PFSK-1 (cell line): ENCODE data around the gene SDK1.

Experiments used
- FOXP2 ChIP-seq: optimal IDR thresholded peaks from 2 replicates; pipeline ENCODE3; 2011; ENCODE audit warnings: borderline replicate concordance, control low read depth, inconsistent platforms; ENCODE audit not compliant: insufficient read depth; ENCODE audit errors: extremely low read length, extremely low read depth
- POLR2AphosphoS5 ChIP-seq: IDR thresholded peaks from 2 replicates; pipeline ENCODE4 v1.6.1; 2012; ENCODE audit warnings: low read depth, mild to moderate bottlenecking, control low read depth, low read length, moderate library complexity
- SIN3A ChIP-seq: IDR thresholded peaks from 2 replicates; pipeline ENCODE4 v1.6.1; 2012; ENCODE audit warnings: mild to moderate bottlenecking, low read length, moderate library complexity, borderline replicate concordance; ENCODE audit not compliant: insufficient read depth
- TAF1 ChIP-seq: IDR thresholded peaks from 2 replicates; pipeline ENCODE4 v1.6.1; 2012; ENCODE audit warnings: low read length, control low read depth, borderline replicate concordance; ENCODE audit not compliant: insufficient read depth
- TF ChIP-seq, protein P1 (sequence below), 2 experiments: IDR thresholded peaks; 2 replicates each; pipeline versions ENCODE4 v1.6.1 to v1.8.0; 2011 to 2012; ENCODE audit warnings: low read depth in 2 of 2, low read length in 2 of 2, control low read depth in 1 of 2, inconsistent platforms in 1 of 2, mild to moderate bottlenecking in 1 of 2, moderate library complexity in 1 of 2; ENCODE audit not compliant: insufficient read depth in 1 of 2

SDK1 gene

DNA sequence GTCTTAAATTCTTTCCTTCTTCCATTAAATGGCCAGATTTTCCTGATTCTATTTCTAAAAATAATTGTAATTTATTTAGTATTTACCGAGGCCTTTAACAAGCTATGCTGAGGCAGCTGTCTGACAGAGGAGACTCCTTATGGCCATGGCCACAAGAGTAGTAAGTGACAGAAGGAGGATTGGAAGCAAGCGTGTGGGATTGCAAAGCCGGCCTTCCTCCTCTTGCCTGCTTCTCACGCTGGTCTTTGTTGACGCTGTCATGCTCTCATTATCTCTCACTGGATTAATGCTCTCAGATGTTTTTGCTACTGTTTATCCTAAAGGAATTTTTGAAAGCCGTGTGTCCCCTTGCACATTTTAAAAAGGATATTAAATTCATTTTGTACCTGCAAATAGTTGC is 546.3 kb downstream of the SDK1 start:
- no peak for TF ChIP-seq SIN3A
- TF ChIP-seq TAF1 = no peak
- no peak for TF ChIP-seq FOXP2

DNA sequence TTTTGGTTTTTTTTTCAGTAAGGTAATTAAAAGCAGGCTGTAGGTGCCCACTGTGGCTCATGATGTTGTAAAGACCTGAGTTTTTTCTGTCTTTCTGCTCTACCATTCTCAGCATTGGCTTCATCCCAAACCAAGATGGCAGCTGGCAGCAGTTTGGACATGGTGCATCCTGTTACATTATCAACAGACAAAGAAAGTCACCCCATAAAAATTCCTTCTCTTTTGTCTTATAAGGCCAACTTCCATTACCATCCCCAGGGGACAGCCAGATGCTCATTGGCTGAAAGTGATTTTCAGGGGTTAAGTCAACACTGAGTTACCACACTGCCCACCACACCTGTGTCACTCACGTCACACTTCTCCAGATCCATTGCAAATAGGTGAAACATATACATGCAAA is 558.4 kb downstream of the SDK1 start:
- TF ChIP-seq SIN3A = no peak
- no peak for TF ChIP-seq POLR2AphosphoS5
- TF ChIP-seq, protein P1, sequence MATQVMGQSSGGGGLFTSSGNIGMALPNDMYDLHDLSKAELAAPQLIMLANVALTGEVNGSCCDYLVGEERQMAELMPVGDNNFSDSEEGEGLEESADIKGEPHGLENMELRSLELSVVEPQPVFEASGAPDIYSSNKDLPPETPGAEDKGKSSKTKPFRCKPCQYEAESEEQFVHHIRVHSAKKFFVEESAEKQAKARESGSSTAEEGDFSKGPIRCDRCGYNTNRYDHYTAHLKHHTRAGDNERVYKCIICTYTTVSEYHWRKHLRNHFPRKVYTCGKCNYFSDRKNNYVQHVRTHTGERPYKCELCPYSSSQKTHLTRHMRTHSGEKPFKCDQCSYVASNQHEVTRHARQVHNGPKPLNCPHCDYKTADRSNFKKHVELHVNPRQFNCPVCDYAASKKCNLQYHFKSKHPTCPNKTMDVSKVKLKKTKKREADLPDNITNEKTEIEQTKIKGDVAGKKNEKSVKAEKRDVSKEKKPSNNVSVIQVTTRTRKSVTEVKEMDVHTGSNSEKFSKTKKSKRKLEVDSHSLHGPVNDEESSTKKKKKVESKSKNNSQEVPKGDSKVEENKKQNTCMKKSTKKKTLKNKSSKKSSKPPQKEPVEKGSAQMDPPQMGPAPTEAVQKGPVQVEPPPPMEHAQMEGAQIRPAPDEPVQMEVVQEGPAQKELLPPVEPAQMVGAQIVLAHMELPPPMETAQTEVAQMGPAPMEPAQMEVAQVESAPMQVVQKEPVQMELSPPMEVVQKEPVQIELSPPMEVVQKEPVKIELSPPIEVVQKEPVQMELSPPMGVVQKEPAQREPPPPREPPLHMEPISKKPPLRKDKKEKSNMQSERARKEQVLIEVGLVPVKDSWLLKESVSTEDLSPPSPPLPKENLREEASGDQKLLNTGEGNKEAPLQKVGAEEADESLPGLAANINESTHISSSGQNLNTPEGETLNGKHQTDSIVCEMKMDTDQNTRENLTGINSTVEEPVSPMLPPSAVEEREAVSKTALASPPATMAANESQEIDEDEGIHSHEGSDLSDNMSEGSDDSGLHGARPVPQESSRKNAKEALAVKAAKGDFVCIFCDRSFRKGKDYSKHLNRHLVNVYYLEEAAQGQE (IDR thresholded peaks at IDR 0.05; ENCODE audit: insufficient read depth in 1 of 2, low read depth in 2 of 2, low read length in 2 of 2) = no peak
- TF ChIP-seq TAF1 = no peak
- no peak for TF ChIP-seq FOXP2

DNA sequence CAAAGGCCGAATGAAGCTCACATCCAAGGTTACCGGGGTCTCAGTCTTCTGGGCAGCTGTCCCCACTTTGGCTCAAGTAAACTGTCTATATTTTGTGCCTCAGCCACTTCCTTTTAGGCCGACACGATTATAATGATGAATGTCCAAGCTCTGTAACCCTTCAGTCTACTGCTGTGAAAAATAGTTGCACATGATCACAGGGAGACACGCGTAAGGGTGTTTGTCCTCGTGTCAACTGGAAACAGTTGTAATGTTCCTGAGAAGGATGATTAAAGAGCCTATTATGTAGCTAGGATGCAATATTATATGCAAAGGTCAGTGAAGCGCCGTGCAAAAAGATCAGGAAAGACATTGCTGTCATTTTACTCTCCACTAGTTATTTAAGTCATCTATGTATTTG is 559.9 kb downstream of the SDK1 start:
- TF ChIP-seq SIN3A = no peak
- TF ChIP-seq, protein P1 (IDR thresholded peaks at IDR 0.05; ENCODE audit: insufficient read depth in 1 of 2, low read depth in 2 of 2, low read length in 2 of 2) = no peak
- no peak for TF ChIP-seq POLR2AphosphoS5

- no peak for TF ChIP-seq TAF1
- no peak for TF ChIP-seq POLR2AphosphoS5
- no peak for TF ChIP-seq SIN3A
- TF ChIP-seq FOXP2 = no peak
- TF ChIP-seq, protein P1 (IDR thresholded peaks at IDR 0.05; ENCODE audit: insufficient read depth in 1 of 2, low read depth in 2 of 2, low read length in 2 of 2) = no peak
Measured at GRCh38 chr7:3861386-3861785, 560.3 kb downstream of the SDK1 start.

DNA sequence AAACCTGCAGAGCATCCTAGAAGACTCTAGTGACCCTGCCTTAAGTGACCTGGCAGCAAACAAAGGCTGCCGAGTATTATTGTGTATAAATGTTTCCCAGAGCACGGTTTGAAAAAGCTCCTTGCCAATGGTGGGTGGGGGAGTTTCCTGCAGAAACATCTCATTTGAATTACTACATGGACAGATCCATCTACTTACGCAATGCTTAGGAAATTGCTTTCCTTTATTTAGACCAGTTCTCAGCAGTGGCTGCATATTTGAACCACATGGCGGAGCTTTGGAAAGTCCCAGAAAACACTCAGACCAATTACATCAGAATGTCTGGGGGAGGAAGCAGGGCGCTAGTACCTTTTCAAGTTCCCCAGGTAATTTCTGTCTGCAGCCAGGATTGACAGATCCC is 560.9 kb downstream of the SDK1 start:
- no peak for TF ChIP-seq TAF1
- no peak for TF ChIP-seq SIN3A
- TF ChIP-seq FOXP2 = no peak
- TF ChIP-seq, protein P1 (IDR thresholded peaks at IDR 0.05; ENCODE audit: insufficient read depth in 1 of 2, low read depth in 2 of 2, low read length in 2 of 2) = no peak
- TF ChIP-seq POLR2AphosphoS5 = no peak
